T-helper 2 cell treated with Interferon-gamma antibody and Interleukin-4, amounts not matched to agents 5 μg/mL and 100 μg/mL, for 36 hours (primary cell): ENCODE data around the gene RO60.
"Not testable (repeated sequence)": the region's sequence is repeated elsewhere in the genome, so short reads cannot be mapped to it uniquely, and the experiment has no call there.

Experiments used
- DNase-seq: peaks from one replicate; pipeline ENCODE4 v3.0.0; 2021; ENCODE audit warnings: low spot score
- H3K27ac Mint-ChIP-seq: one replicate; pipeline ENCODE4 v1.8.0; 2021; ENCODE audit warnings: mild to moderate bottlenecking, mixed read lengths
- H3K27me3 Mint-ChIP-seq: one replicate; pipeline ENCODE4 v1.8.0; 2021; ENCODE audit warnings: low read depth, mixed read lengths
- H3K36me3 Mint-ChIP-seq: one replicate; pipeline ENCODE4 v1.8.0; 2021; ENCODE audit warnings: low read depth, mixed read lengths
- H3K4me1 Mint-ChIP-seq: one replicate; pipeline ENCODE4 v1.8.0; 2021; ENCODE audit warnings: low read depth, mixed read lengths
- H3K4me3 Mint-ChIP-seq: one replicate; pipeline ENCODE4 v1.8.0; 2022; ENCODE audit warnings: mild to moderate bottlenecking, moderate library complexity, mixed read lengths
- H3K9me3 Mint-ChIP-seq: one replicate; pipeline ENCODE4 v1.8.0; 2021; ENCODE audit warnings: mixed read lengths

Gene RO60

DNA sequence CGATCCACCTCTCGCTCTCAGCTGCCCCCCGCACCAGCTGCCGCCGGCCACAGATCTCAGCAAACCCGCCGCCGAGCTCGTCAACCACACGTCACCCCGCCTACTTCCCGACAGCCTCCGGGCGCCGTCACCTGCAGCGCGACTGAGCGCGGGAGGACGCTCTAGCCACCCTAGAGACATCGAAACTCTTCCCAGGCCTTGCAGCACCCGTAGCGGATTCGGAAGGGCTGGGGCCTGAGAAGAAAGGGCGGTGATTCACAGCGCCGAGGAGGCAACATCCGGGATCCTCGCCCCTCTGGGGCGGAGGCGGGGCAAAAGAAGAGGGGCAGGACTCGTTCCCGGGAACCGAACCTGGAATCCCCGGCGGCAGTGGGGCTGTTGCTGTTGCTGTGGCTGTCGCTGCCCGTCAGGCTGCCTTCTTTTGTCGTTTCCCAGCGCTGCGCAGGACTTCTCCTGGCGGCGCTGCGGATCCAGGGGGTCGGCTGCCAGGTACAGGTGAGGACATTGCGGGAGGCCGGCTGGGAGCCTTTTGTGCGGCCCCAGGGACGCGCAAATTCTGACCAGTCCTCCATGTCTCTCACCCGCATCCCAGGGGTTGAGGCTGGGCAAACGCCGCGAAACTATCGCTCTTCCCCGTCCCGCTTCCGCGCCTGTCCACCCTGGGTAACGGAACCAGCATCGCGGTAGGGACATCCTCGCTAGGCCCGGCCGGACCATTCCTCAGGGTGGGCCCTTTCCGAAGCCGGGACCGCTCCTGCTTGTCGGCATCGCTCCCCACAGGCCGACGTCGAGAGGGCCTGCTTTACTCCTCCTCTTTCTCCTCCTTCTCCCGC lies at the start of gene RO60, which contains the start of gene UCHL5:
Gene RO60, plus strand, starts transcription at position 331 of the 833 bp plus-strand sequence. CDS start 9,443 bp downstream, outside the sequence.
Gene UCHL5, minus strand, starts transcription at position 79 of the 833 bp plus-strand sequence. CDS start 100 bp downstream, outside the sequence.
- H3K27ac Mint-ChIP-seq: peak within 1 kb of the TSS; percentile 99

DNA sequence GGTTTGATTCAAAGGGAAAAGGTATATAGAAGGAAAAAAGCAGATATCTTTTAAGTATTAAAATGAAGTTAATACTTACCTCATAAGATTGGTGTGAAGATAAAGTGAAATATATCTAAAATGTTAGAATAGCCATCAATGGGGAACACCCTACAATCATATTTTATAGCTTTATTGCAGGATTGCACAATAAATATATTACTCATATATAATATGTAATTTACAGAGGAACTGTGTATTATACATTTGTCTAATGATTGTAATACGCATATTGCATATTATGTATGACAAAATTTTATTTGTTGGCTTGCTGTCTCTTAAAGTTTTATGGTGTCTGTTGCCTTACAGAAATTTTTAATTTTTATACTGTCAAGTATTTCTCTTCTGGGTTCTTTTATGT lies 48.0 kb upstream of the RO60 start:
- Mint-ChIP-seq H3K36me3 (peaks cover 7% of the 10 kb centered on the region), H3K4me1 (no peaks in the 10 kb centered on the region), H3K9me3 (peaks cover 1% of the 10 kb centered on the region), H3K27me3 (no peaks in the 10 kb centered on the region), H3K4me3 (no peak overlapping the region), H3K27ac (no peak overlapping the region)
- no peak for DNase-seq

More for the DNA sequence above, at the start of gene RO60, which contains the start of gene UCHL5:
- DNase-seq: peak; percentile 97
- Mint-ChIP-seq H3K27me3 (no peaks in the 10 kb centered on the region), H3K9me3 (no peaks in the 10 kb centered on the region), H3K4me3 (peak within 1 kb of the TSS; percentile 92), H3K4me1 (peaks cover 45% of the 10 kb centered on the region), H3K36me3 (peaks cover 31% of the 10 kb centered on the region)

DNA sequence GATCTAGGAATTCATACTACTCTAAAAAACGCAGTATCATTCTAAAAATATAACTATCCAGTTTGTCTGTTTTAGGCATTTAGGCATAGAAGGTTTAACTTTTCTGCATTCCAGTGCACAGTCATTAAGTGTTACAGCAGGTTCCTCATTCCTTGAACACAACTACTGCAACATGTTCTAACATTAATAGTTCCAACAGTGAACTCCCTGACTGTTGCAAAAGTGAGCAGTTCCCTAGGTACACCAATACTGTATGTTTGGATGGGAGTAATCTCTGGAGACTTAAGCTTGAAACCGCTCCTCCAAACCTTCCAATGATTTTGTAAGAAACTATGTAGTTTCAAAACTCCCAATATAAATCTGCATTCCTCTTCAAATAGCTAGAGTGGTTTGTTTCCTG lies 46.4 kb upstream of the RO60 start:
- DNase-seq: no peak
- Mint-ChIP-seq H3K4me3 (no peak overlapping the region), H3K36me3 (peaks cover 5% of the 10 kb centered on the region), H3K4me1 (no peaks in the 10 kb centered on the region), H3K27me3 (no peaks in the 10 kb centered on the region), H3K9me3 (no peaks in the 10 kb centered on the region), H3K27ac (no peak overlapping the region)

DNA sequence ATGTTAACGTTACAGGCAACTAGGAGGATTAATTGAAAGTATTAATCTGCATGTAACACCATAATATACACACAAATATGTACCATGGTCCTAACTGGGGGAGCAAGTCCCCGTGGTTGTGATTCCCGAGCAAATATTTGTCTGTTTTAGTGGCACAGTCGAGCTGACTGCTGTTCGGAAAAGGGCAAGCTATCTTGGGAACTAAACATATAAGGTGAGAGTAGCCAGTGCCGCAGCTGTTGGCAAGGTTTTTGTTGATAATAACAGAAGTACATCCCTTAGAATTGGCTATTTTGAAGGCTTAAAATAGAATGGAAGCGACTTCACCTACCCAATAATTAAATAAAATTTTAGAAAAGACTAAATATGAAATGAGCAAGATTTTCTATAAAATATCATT lies 45.7 kb upstream of the RO60 start:
- Mint-ChIP-seq H3K4me3 (no peak overlapping the region), H3K4me1 (no peaks in the 10 kb centered on the region), H3K27me3 (no peaks in the 10 kb centered on the region), H3K36me3 (peaks cover 5% of the 10 kb centered on the region), H3K27ac (no peak overlapping the region), H3K9me3 (no peaks in the 10 kb centered on the region)
- no peak for DNase-seq

DNA sequence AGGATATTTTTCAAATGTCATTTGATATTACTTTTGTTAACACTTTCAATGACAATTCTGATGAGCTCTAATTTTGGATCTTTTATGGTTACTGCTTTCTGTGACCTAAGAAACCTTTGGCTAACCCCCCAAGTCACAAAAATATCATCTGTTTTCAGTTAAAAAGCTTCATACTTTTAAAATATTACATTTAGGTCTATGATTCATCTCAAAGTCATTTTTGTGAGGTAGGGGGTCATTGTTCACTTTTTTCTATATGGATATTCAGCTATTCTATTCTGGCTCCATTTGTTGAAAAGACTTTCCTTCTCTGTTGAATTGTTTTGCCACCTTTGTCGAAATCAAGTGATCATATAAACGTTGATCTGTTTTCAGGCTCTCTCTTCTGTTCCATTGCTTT lies 45.0 kb upstream of the RO60 start:
- no peaks in the 10 kb centered on the region for H3K4me1 Mint-ChIP-seq
- no peaks in the 10 kb centered on the region for H3K9me3 Mint-ChIP-seq
- H3K27ac Mint-ChIP-seq: no peak overlapping the region
- peaks cover 5% of the 10 kb centered on the region for H3K36me3 Mint-ChIP-seq
- no peak for DNase-seq
- no peaks in the 10 kb centered on the region for H3K27me3 Mint-ChIP-seq
- H3K4me3 Mint-ChIP-seq: no peak overlapping the region

DNA sequence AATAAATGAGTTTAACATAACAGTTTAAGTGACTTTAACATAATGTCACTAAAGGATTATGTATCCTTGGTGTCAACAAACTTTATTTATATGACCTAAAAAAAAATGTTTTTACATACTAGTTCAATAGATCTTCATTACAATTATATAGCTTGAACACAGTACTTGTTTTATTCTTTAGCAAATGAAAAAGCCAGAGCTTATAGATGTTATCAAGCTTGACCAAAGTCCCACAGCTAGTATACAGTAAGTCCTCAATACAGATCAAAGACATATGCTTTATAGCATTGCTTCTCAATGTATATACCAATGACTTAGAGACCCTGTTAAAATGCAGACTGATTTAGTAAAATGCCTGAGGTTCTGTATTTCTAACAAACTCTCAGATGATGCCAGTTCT lies 42.6 kb upstream of the RO60 start:
- Mint-ChIP-seq H3K4me1 (no peaks in the 10 kb centered on the region), H3K36me3 (peaks cover 5% of the 10 kb centered on the region), H3K9me3 (no peaks in the 10 kb centered on the region), H3K4me3 (no peak overlapping the region), H3K27me3 (no peaks in the 10 kb centered on the region), H3K27ac (no peak overlapping the region)
- no peak for DNase-seq

DNA sequence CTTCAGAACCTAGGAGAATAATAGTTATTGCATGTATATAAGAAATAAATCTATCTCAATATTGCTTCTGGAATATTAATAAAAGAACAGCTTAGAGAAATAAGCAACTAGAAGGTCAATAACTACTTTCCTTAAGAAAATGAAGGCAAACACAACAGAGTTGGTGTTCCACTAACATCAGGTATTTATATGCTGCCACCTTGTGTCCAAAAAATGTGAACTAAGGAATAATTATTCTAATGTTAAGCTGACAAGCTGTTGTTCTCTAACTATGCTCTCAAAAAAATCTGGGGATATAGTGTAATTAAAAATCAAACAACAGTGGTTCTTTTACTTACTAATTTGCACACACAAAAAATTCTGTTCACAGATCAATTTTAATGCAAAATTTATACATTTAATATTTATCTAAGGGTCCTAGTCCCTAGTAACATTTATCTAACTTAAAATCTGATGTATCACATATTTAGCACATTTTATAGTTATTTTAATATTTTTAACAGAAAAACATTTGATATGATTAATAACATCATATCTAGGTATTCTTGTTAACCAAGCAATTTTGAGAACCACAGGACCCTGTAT lies 39.9 kb upstream of the RO60 start:
- H3K4me1 Mint-ChIP-seq: no peaks in the 10 kb centered on the region
- DNase-seq: no peak
- H3K4me3 Mint-ChIP-seq: no peak overlapping the region
- peaks cover 12% of the 10 kb centered on the region for H3K36me3 Mint-ChIP-seq
- H3K27ac Mint-ChIP-seq: no peak overlapping the region
- H3K9me3 Mint-ChIP-seq: no peaks in the 10 kb centered on the region
- H3K27me3 Mint-ChIP-seq: no peaks in the 10 kb centered on the region

DNA sequence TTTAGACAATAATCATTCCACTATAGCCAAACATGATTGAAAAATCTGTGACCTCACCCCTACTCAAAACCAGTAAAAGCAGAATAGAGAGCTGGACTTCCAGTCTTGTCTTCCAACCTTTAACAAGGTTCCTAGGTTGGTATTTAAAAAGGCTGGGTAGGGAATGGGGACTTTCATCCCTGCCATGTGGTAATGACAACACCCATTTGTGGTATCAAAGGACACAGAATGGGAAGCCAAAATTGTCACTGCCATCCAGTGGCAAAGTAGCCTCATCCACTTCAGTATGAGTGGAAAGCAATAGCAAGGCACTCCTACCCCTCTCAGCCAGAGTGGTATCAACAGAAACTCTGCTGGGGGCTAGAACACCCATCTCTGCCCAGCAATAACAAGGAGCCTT lies 34.2 kb upstream of the RO60 start:
- no peak overlapping the region for H3K27ac Mint-ChIP-seq
- H3K4me3 Mint-ChIP-seq: no peak overlapping the region
- peaks cover 16% of the 10 kb centered on the region for H3K36me3 Mint-ChIP-seq
- no peaks in the 10 kb centered on the region for H3K27me3 Mint-ChIP-seq
- H3K9me3 Mint-ChIP-seq: no peaks in the 10 kb centered on the region
- H3K4me1 Mint-ChIP-seq: no peaks in the 10 kb centered on the region
- no peak for DNase-seq

DNA sequence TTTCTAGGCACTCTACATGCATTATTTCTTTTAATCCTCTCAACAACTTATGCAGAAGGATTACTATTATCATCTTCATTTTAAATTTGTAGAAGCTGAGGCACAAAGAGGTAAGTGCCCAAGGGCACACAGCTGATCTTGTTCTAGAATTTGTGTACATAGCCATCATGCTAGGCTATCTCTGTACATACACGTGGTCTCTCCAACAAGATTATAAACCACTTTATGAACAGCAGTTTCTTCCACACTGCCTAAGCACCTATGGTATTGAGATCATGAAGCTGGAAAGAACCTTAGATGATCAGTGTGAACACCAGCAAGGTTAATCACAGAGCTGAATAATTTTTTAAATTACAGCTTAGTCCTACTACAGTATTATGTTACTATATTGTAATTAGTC lies 29.1 kb upstream of the RO60 start:
- Mint-ChIP-seq H3K27me3 (no peaks in the 10 kb centered on the region), H3K4me1 (peaks cover 8% of the 10 kb centered on the region), H3K36me3 (peaks cover 23% of the 10 kb centered on the region)

DNA sequence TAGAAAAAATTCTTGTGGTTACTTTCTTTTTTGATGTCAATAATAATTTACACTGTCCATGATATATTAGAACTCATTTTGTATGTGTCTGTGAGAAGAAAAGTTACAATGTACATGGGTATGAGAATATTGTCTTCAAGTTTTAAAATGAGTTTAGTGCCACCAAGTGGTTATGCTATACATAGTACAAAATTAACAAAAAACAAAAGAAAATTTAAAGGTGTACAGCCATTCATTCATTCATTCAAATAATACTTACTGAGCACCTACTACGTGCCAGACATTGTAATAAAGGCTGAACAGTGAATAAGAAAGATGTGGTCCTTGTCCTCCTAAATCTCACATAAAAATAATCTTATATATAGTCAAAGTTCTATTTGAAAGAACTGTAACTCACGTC lies 28.0 kb upstream of the RO60 start:
- Mint-ChIP-seq H3K4me3 (no peak overlapping the region), H3K27me3 (no peaks in the 10 kb centered on the region), H3K36me3 (peaks cover 17% of the 10 kb centered on the region), H3K4me1 (peaks cover 15% of the 10 kb centered on the region), H3K9me3 (no peaks in the 10 kb centered on the region), H3K27ac (no peak overlapping the region)
- DNase-seq: no peak

More for the DNA sequence above, 29.1 kb upstream of the RO60 start:
- no peak overlapping the region for H3K4me3 Mint-ChIP-seq
- H3K27ac Mint-ChIP-seq: no peak overlapping the region
- no peaks in the 10 kb centered on the region for H3K9me3 Mint-ChIP-seq
- no peak for DNase-seq

DNA sequence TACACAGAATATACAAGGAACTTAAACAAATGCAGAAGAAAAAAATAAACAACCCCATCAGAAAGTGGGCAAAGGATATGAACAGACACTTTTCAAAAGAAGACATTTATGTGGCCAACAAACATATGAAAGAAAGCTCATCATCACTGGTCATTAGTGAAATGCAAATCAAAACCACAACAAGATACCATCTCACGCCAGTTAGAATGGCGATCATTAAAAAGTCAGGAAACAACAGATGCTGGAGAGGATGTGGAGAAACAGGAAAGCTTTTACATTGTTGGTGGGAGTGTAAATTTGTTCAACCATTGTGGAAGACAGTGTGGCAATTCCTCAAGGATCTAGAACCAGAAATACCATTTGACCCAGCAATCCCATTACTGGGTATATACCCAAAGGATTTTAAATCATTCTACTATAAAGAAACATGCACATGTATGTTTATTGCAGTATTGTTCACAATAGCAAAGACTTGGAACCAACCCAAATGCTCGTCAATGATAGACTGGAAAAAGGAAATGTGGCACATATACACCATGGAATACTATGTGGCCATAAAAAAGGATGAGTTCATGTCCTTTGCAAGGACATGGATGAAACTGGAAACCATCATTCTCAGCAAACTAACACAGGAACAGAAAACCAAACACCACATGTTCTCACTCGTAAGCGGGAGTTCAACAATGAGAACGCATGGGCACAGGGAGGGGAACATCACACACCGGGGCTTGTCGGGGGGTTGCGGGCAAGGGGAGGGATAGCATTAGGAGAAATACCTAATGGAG lies 26.6 kb upstream of the RO60 start:
- H3K27me3 Mint-ChIP-seq, H3K4me3 Mint-ChIP-seq, H3K27ac Mint-ChIP-seq, H3K9me3 Mint-ChIP-seq, DNase-seq: not testable (repeated sequence)
- peaks cover 20% of the 10 kb centered on the region for H3K36me3 Mint-ChIP-seq
- peaks cover 26% of the 10 kb centered on the region for H3K4me1 Mint-ChIP-seq

DNA sequence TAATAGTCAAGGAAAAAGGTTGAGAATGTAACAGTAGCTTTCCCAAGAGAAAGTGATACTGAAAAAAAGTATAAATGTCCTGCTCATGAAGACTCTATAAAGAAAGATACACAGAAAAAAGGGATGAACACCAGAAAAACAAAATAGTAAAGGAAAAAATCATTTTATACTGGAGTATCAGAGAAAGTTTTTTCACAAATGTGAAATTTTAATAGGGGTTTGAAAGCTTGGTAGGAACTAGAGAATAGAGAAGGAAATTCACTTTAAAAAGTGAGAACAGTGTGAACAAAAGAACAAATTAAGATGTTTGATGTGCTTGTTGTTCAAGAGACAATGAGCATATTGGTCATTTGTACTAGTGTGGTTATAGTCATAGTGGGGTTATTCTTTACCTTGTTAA lies 25.8 kb upstream of the RO60 start:
- no peak overlapping the region for H3K4me3 Mint-ChIP-seq
- DNase-seq: no peak
- no peaks in the 10 kb centered on the region for H3K27me3 Mint-ChIP-seq
- peaks cover 26% of the 10 kb centered on the region for H3K4me1 Mint-ChIP-seq
- H3K27ac Mint-ChIP-seq: no peak overlapping the region
- H3K9me3 Mint-ChIP-seq: no peaks in the 10 kb centered on the region
- peaks cover 21% of the 10 kb centered on the region for H3K36me3 Mint-ChIP-seq

DNA sequence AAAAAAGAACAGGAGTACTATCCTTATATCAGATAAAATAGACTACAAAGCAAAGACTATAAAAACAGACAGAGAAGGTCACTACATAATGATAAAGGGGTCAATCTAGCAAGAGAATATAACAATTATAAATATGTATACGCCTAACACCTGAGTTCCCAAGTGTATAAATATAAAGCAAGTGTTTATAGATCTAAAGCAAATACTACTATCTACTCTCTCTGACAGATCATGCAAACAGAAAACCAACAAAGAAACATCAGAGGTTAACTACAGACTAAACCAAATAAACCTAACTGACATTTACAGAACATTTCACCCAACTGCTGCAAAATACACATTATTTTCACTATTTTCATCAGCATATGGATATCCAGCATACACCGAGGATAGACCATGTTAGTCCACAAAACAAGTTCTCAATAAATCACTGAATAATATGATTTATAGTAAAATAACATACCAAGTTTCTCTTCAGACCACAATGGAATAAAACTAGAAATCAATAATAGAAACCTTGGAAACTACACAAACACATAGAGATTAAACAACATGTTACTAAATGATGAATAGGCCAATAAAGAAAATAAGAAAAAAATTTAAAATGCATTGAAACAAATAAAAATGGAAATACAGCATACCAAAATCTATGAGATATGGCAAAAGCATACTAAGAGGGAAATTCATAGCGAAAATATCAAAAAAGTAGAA lies 22.9 kb upstream of the RO60 start:
- no peak overlapping the region for H3K4me3 Mint-ChIP-seq

More for the DNA sequence above, 22.9 kb upstream of the RO60 start:
- H3K27ac Mint-ChIP-seq: no peak overlapping the region
- H3K36me3 Mint-ChIP-seq: peaks cover 23% of the 10 kb centered on the region
- peaks cover 28% of the 10 kb centered on the region for H3K4me1 Mint-ChIP-seq
- no peaks in the 10 kb centered on the region for H3K9me3 Mint-ChIP-seq
- H3K27me3 Mint-ChIP-seq: no peaks in the 10 kb centered on the region
- DNase-seq: no peak
